ENCODE measurements around the gene SORCS2.

- TF ChIP-seq POLR2AphosphoS5 (IDR thresholded peaks at IDR 0.05; ENCODE audit: low read depth, low read length) (no peak), TAF1 (IDR thresholded peaks at IDR 0.05; ENCODE audit: borderline replicate concordance, insufficient read depth, low read length) (no peak), REST (IDR thresholded peaks at IDR 0.05; ENCODE audit: insufficient read depth in 1 of 2, low read depth in 2 of 2, low read length in 2 of 2) (no peak)
Measured at GRCh38 chr4:7294176-7294756, 101.9 kb downstream of the SORCS2 start.

All from PFSK-1 (cell line).